SK-N-SH treated with all-trans-retinoic acid at 6 μM for 48 hours (cell line): ENCODE data around the gene KRT73.

Experiments
- ATAC-seq: fragments of 200-7000 bp; cut with Tn5 transposase; 3 replicates; pipeline ENCODE4 v1.9.1; 2020; ENCODE audit warnings: mild to moderate bottlenecking, moderate library complexity
- ARNTL ChIP-seq: fragments of 450-650 bp; formaldehyde crosslinking; IDR thresholded peaks from 2 replicates; pipeline ENCODE4 v1.5.0; 2020; ENCODE audit warnings: low read depth, mild to moderate bottlenecking, moderate library complexity, borderline replicate concordance
- BACH2 ChIP-seq: fragments of 250-450 bp; sonication (Bioruptor Pico); IDR thresholded peaks from 2 replicates; pipeline ENCODE4 v1.9.0; 2021; ENCODE audit warnings: mild to moderate bottlenecking, borderline replicate concordance
- CREB5 ChIP-seq: fragments of 250-450 bp; sonication (Bioruptor Pico); IDR thresholded peaks from 2 replicates; pipeline ENCODE4 v1.5.1; 2020; ENCODE audit warnings: low read depth, mild to moderate bottlenecking, moderate library complexity
- CSDC2 ChIP-seq: fragments of 250-450 bp; sonication (Bioruptor Pico); IDR thresholded peaks from 2 replicates; pipeline ENCODE4 v1.5.0; 2020; ENCODE audit warnings: mild to moderate bottlenecking, moderate library complexity
- CSRNP3 ChIP-seq: fragments of 250-450 bp; sonication (Bioruptor Pico); IDR thresholded peaks from 2 replicates; pipeline ENCODE4 v1.5.1; 2021; ENCODE audit warnings: mild to moderate bottlenecking, moderate library complexity
- ESRRG ChIP-seq: fragments of 250-450 bp; sonication (Bioruptor Pico); IDR thresholded peaks from 2 replicates; pipeline ENCODE4 v1.6.1; 2021; ENCODE audit warnings: mild to moderate bottlenecking
- GLIS3 ChIP-seq: fragments of 250-450 bp; sonication (Bioruptor Pico); IDR thresholded peaks from 2 replicates; pipeline ENCODE4 v1.5.0; 2020; ENCODE audit warnings: mild to moderate bottlenecking, moderate library complexity
- ISL1 ChIP-seq: fragments of 250-450 bp; sonication (Bioruptor Pico); IDR thresholded peaks from 2 replicates; pipeline ENCODE4 v2.1.2; 2022; ENCODE audit warnings: mild to moderate bottlenecking, moderate library complexity
- OSR1 ChIP-seq: fragments of 250-450 bp; sonication (Bioruptor Pico); IDR thresholded peaks from 2 replicates; pipeline ENCODE4 v1.8.0; 2022; ENCODE audit warnings: moderate library complexity, mild to moderate bottlenecking, inconsistent platforms
- POU6F1 ChIP-seq: fragments of 250-450 bp; sonication (Bioruptor Pico); IDR thresholded peaks from 2 replicates; pipeline ENCODE4 v1.8.0; 2021; ENCODE audit warnings: low read depth, mild to moderate bottlenecking, moderate library complexity, borderline replicate concordance
- PPARA ChIP-seq: fragments of 250-450 bp; sonication (Bioruptor Pico); IDR thresholded peaks from 2 replicates; pipeline ENCODE4 v1.5.0; 2020; ENCODE audit warnings: mild to moderate bottlenecking, borderline replicate concordance
- RARB ChIP-seq: fragments of 250-450 bp; sonication (Bioruptor Pico); IDR thresholded peaks from 2 replicates; pipeline ENCODE4 v1.8.0; 2021; ENCODE audit warnings: mild to moderate bottlenecking, moderate library complexity
- SNAI2 ChIP-seq: fragments of 250-450 bp; sonication (Bioruptor Pico); IDR thresholded peaks from 2 replicates; pipeline ENCODE4 v1.5.0; 2020; ENCODE audit warnings: mild to moderate bottlenecking, moderate library complexity
- TCF4 ChIP-seq: fragments of 250-450 bp; sonication (Bioruptor Pico); IDR thresholded peaks from 2 replicates; pipeline ENCODE4 v1.8.0; 2021; ENCODE audit warnings: mild to moderate bottlenecking, moderate library complexity, borderline replicate concordance
- TSHZ2 ChIP-seq: fragments of 250-450 bp; sonication (Bioruptor Pico); IDR thresholded peaks from 2 replicates; pipeline ENCODE4 v1.5.0; 2020; ENCODE audit warnings: mild to moderate bottlenecking, moderate library complexity
- ZC3H10 ChIP-seq: fragments of 250-450 bp; sonication (Bioruptor Pico); IDR thresholded peaks from 2 replicates; pipeline ENCODE4 v1.5.1; 2021; ENCODE audit warnings: mild to moderate bottlenecking, moderate library complexity
- ZFP30 ChIP-seq: fragments of 450-650 bp; formaldehyde crosslinking; IDR thresholded peaks from 2 replicates; pipeline ENCODE4 v1.5.0; 2022; ENCODE audit warnings: mild to moderate bottlenecking, moderate library complexity
- ZNF8 ChIP-seq: fragments of 450-650 bp; formaldehyde crosslinking; IDR thresholded peaks from 2 replicates; pipeline ENCODE4 v1.5.0; 2020; ENCODE audit warnings: mild to moderate bottlenecking, moderate library complexity

The KRT73 gene

GRCh38 chr12:52579468-52580465, 38.6 kb downstream of the KRT73 start:
- no peak for TF ChIP-seq ZFP30 (CRISPR knock-in tag)
- TF ChIP-seq ARNTL (CRISPR knock-in tag) = no peak
- no peak for TF ChIP-seq ZNF8 (CRISPR knock-in tag)
- TF ChIP-seq TSHZ2 (CRISPR knock-in tag) = no peak
- no peak for TF ChIP-seq OSR1 (CRISPR knock-in tag)
- TF ChIP-seq ZC3H10 (CRISPR knock-in tag) = no peak
- no peak for TF ChIP-seq TCF4 (CRISPR knock-in tag)
- no peak for TF ChIP-seq ISL1 (CRISPR knock-in tag)
- TF ChIP-seq POU6F1 (CRISPR knock-in tag) = no peak
- TF ChIP-seq BACH2 = no peak
- ATAC-seq = no peak

- no peak for ATAC-seq
- TF ChIP-seq PPARA (CRISPR knock-in tag) = no peak
- no peak for TF ChIP-seq CSDC2 (CRISPR knock-in tag)
- no peak for TF ChIP-seq SNAI2 (CRISPR knock-in tag)
- no peak for TF ChIP-seq CSRNP3 (CRISPR knock-in tag)
- TF ChIP-seq ZNF8 (CRISPR knock-in tag) = no peak
- no peak for TF ChIP-seq GLIS3 (CRISPR knock-in tag)
- no peak for TF ChIP-seq CREB5
- TF ChIP-seq, all 23 proteins: peak for 0
These were observed 39.9 kb downstream of the KRT73 start for GRCh38 chr12:52578469-52578868.

GRCh38 chr12:52577316-52577715, 41.0 kb downstream of the KRT73 start:
- no peak for ATAC-seq
- TF ChIP-seq ZFP30 (CRISPR knock-in tag) (no peak), RARB (no peak), SNAI2 (CRISPR knock-in tag) (no peak), POU6F1 (CRISPR knock-in tag) (no peak), ISL1 (CRISPR knock-in tag) (no peak), CSRNP3 (CRISPR knock-in tag) (no peak), TSHZ2 (CRISPR knock-in tag) (no peak), CSDC2 (CRISPR knock-in tag) (no peak), ESRRG (CRISPR knock-in tag) (no peak), CREB5 (no peak)
